IMR-90 (cell line): ENCODE measurements around the gene NR4A2. TPM values are rescaled to one million over a fixed set of nuclear protein-coding genes. Genes with fewer than 3 reads are reported as not detected.

Experiments used
- polyA plus RNA-seq, 3 experiments: library from polyadenylated mRNA; depleted of rRNA; stranded (reverse); fragments of >200 nt; gene quantifications; 2 replicates each; pipeline ENCODE4 v1.2.3, GENCODE V29; 2012; ENCODE audit warnings: low replicate concordance in 1 of 3
- total RNA-seq: library from RNA; depleted of rRNA; stranded (reverse); fragments of >200 nt; gene quantifications from 2 replicates; pipeline ENCODE4 v1.2.3, GENCODE V29; 2012; rRNA removed

The NR4A2 gene
- total and polyA plus RNA-seq, 2 of the 4 experiments (the other 2 are of a cell fraction): 0.72 to 2.3 TPM

Other genes starting within 250 kb of the NR4A2 start
- gene GPD2, start 103.7 kb upstream of the NR4A2 start, total RNA-seq: 100 and 153 TPM in 2 replicates
- gene GPD2, start 103.7 kb upstream of the NR4A2 start, polyA plus RNA-seq (2012; rRNA removed): 12.0 and 20.4 TPM in 2 replicates